HCT116 (cell line): Measurements from ENCODE around the gene DNHD1. TPM values are rescaled to one million over a fixed set of nuclear protein-coding genes. Genes with fewer than 3 reads are reported as not detected.

Source experiments
- ATAC-seq: fragments of 200-7000 bp; cut with Tn5 transposase; 2 replicates; pipeline ENCODE4 v1.9.1; 2020; ENCODE audit warnings: mild to moderate bottlenecking, moderate library complexity
- BruUV-seq: library from RNA; stranded (reverse); fragments of 400-500 nt; replicated peaks from 2 replicates; lab custom pipeline; 2021; lab: Mats Ljungman, UMichigan
- CTCF ChIA-PET: fragments of 300-600 bp; sonication (Branson Sonifier 250); formaldehyde crosslinking; loops from one replicate; lab custom pipeline; 2021; ENCODE audit warnings: antibody characterized with exemption; lab: Charles Lee
- POLR2A ChIA-PET: fragments of 300-600, 350-600 bp; sonication (Branson Sonifier 250); formaldehyde crosslinking; loops from one replicate; lab custom pipeline; 2021; ENCODE audit warnings: antibody characterized with exemption; lab: Charles Lee
- RAD21 ChIA-PET, 2 experiments: fragments of 300-600 bp; sonication (Branson Sonifier 250); formaldehyde crosslinking; loops; one replicate each; lab custom pipeline; 2023; ENCODE audit warnings: low total read pairs in 2 of 2; ENCODE audit not compliant: uncharacterized antibody in 2 of 2, unreplicated experiment in 2 of 2, low non-redundant PET in 1 of 2; lab: Charles Lee
- DNase-seq: peaks from one replicate; pipeline ENCODE4 v3.0.0-alpha.2; 2010; ENCODE audit warnings: low read depth, low spot score
- H2AFZ ChIP-seq: fragments of 200-600 bp; shearing (Covaris generic), sonication (generic); 2 replicates; pipeline ENCODE4 v1.6.1; 2017; ENCODE audit warnings: low read depth, mixed run types, mixed read lengths, antibody characterized with exemption, low read length; ENCODE audit not compliant: poor library complexity, severe bottlenecking
- H3K27ac ChIP-seq: 2 replicates; pipeline ENCODE4 v1.5.1; 2012; ENCODE audit warnings: low read depth, low read length
- H3K27me3 ChIP-seq: fragments of 200-600 bp; sonication (generic); 2 replicates; pipeline ENCODE4 v1.6.1; 2016; ENCODE audit warnings: mixed run types, low read length, mixed read lengths; ENCODE audit not compliant: insufficient read depth
- H3K36me3 ChIP-seq, 2 experiments: fragments of 200-500 bp in 1 of 2; fragments of 200-600 bp in 1 of 2; sonication (Bioruptor generic) in 1 of 2; sonication (generic) in 1 of 2; 2 replicates each; pipeline versions ENCODE4 v1.5.1 to v1.6.1; 2014 to 2016; ENCODE audit warnings: low read length in 2 of 2, inconsistent platforms in 1 of 2, mixed read lengths in 1 of 2, mixed run types in 1 of 2; ENCODE audit not compliant: insufficient read depth in 2 of 2, control insufficient read depth in 1 of 2
- H3K4me1 ChIP-seq, 2 experiments: fragments of 200-600 bp in 1 of 2; sonication (generic) in 1 of 2; 2 replicates each; pipeline versions ENCODE4 v1.5.1 to v1.6.1; 2012 to 2017; ENCODE audit warnings: low read length in 2 of 2, inconsistent platforms in 1 of 2, mild to moderate bottlenecking in 1 of 2, mixed read lengths in 1 of 2, mixed run types in 1 of 2, moderate library complexity in 1 of 2; ENCODE audit not compliant: insufficient read depth in 2 of 2, control insufficient read depth in 1 of 2
- H3K4me2 ChIP-seq: fragments of 200-600 bp; sonication (generic); 2 replicates; pipeline ENCODE4 v1.6.1; 2017; ENCODE audit warnings: mixed run types, low read length, mixed read lengths
- H3K4me3 ChIP-seq, 2 experiments: fragments of 200-600 bp in 1 of 2; sonication (generic) in 1 of 2; replicated peaks in 1 of 2; 2 replicates each; pipeline ENCODE4 v1.5.1; 2011 to 2016; ENCODE audit warnings: low read length in 2 of 2, control low read depth in 1 of 2, low read depth in 1 of 2, mild to moderate bottlenecking in 1 of 2, mixed read lengths in 1 of 2, mixed run types in 1 of 2
- H3K79me2 ChIP-seq: fragments of 200-600 bp; sonication (generic); 2 replicates; pipeline ENCODE4 v1.6.1; 2017; ENCODE audit warnings: mild to moderate bottlenecking, mixed run types, low read length, moderate library complexity, mixed read lengths; ENCODE audit not compliant: insufficient read depth
- H3K9ac ChIP-seq: fragments of 200-600 bp; sonication (generic); 2 replicates; pipeline ENCODE4 v1.6.1; 2016; ENCODE audit warnings: low read length, mixed read lengths
- H3K9me2 ChIP-seq: fragments of 200-600 bp; sonication (generic), shearing (Covaris generic); 2 replicates; pipeline ENCODE4 v1.6.1; 2017; ENCODE audit warnings: mixed run types, mild to moderate bottlenecking, moderate library complexity; ENCODE audit not compliant: insufficient read depth
- H3K9me3 ChIP-seq, 2 experiments: fragments of 200-500 bp in 1 of 2; fragments of 200-600 bp in 1 of 2; sonication (Bioruptor generic) in 1 of 2; sonication (generic) in 1 of 2; 2 replicates each; pipeline ENCODE4 v1.6.1; 2014 to 2017; ENCODE audit warnings: low read length in 2 of 2, mixed read lengths in 2 of 2, inconsistent platforms in 1 of 2, low read depth in 1 of 2, mild to moderate bottlenecking in 1 of 2, mixed run types in 1 of 2, moderate library complexity in 1 of 2; ENCODE audit not compliant: control insufficient read depth in 1 of 2, insufficient read depth in 1 of 2
- H4K20me1 ChIP-seq: fragments of 200-600 bp; sonication (generic), shearing (Covaris generic); 2 replicates; pipeline ENCODE4 v1.6.1; 2017; ENCODE audit warnings: mixed run types, mild to moderate bottlenecking, moderate library complexity; ENCODE audit not compliant: insufficient read depth
- ATF3 ChIP-seq: IDR thresholded peaks from 2 replicates; pipeline ENCODE4 v1.6.1; 2012
- CBX3 ChIP-seq: IDR thresholded peaks from 2 replicates; pipeline ENCODE4 v1.6.1; 2012; ENCODE audit warnings: low read depth
- CEBPB ChIP-seq: IDR thresholded peaks from 2 replicates; pipeline ENCODE4 v1.6.1; 2012; ENCODE audit warnings: low read depth
- CTCF ChIP-seq, 3 experiments: fragments of 200-600 bp in 1 of 3; sonication (generic) in 1 of 3; IDR thresholded peaks in 2 of 3; conservative IDR thresholded peaks in 1 of 3; 2 replicates each; pipeline ENCODE4 v1.5.1; 2012 to 2017; ENCODE audit warnings: low read depth in 2 of 3, low read length in 2 of 3, antibody characterized with exemption in 1 of 3, borderline replicate concordance in 1 of 3, control low read depth in 1 of 3, mild to moderate bottlenecking in 1 of 3, mixed read lengths in 1 of 3, mixed run types in 1 of 3, moderate library complexity in 1 of 3; ENCODE audit not compliant: insufficient read depth in 1 of 3
- EGR1 ChIP-seq: IDR thresholded peaks from 2 replicates; pipeline ENCODE4 v1.6.1; 2012; ENCODE audit warnings: low read depth
- EZH2 ChIP-seq: fragments of 200-600 bp; sonication (generic); IDR thresholded peaks from 2 replicates; pipeline ENCODE4 v1.6.1; 2017; ENCODE audit warnings: antibody characterized with exemption, mixed run types
- EZH2phosphoT487 ChIP-seq: fragments of 200-600 bp; IDR thresholded peaks from 2 replicates; pipeline ENCODE4 v1.6.1; 2018; ENCODE audit warnings: antibody characterized with exemption, borderline replicate concordance
- FOSL1 ChIP-seq: IDR thresholded peaks from 2 replicates; pipeline ENCODE4 v1.6.1; 2012; ENCODE audit warnings: low read depth
- JUND ChIP-seq: IDR thresholded peaks from 2 replicates; pipeline ENCODE4 v1.6.1; 2012
- MAX ChIP-seq: IDR thresholded peaks from 2 replicates; pipeline ENCODE4 v1.6.1; 2012
- POLR2A ChIP-seq: IDR thresholded peaks from 2 replicates; pipeline ENCODE4 v1.7.0; 2011; ENCODE audit warnings: borderline replicate concordance; ENCODE audit not compliant: insufficient read depth, insufficient read length; ENCODE audit errors: extremely low read depth
- POLR2AphosphoS5 ChIP-seq: IDR thresholded peaks from 2 replicates; pipeline ENCODE4 v1.6.1; 2011; ENCODE audit warnings: mild to moderate bottlenecking, low read depth, low read length, moderate library complexity
- SIN3A ChIP-seq: IDR thresholded peaks from 2 replicates; pipeline ENCODE4 v1.6.1; 2012; ENCODE audit warnings: low read depth
- SP1 ChIP-seq: IDR thresholded peaks from 2 replicates; pipeline ENCODE4 v1.6.1; 2012; ENCODE audit warnings: low read depth
- SRF ChIP-seq: IDR thresholded peaks from 2 replicates; pipeline ENCODE4 v1.6.1; 2012; ENCODE audit warnings: low read depth
- TCF7L2 ChIP-seq: IDR thresholded peaks from 2 replicates; pipeline ENCODE4 v1.7.0; 2011; ENCODE audit warnings: borderline replicate concordance, inconsistent platforms; ENCODE audit not compliant: insufficient read depth, insufficient read length; ENCODE audit errors: extremely low read depth
- ZBTB33 ChIP-seq: IDR thresholded peaks from 2 replicates; pipeline ENCODE4 v1.6.1; 2011; ENCODE audit warnings: mild to moderate bottlenecking, low read length, moderate library complexity; ENCODE audit not compliant: insufficient replicate concordance; ENCODE audit errors: extremely low read depth
- ZFX ChIP-seq: fragments of 450-650 bp; IDR thresholded peaks from 2 replicates; pipeline ENCODE4 v1.6.1; 2017
- ZNF274 ChIP-seq: fragments of 200-500 bp; sonication (Bioruptor generic); IDR thresholded peaks from 2 replicates; pipeline ENCODE4 v1.6.1; 2014; ENCODE audit warnings: mild to moderate bottlenecking, low read depth, low read length, inconsistent platforms
- intact Hi-C: fragments of 100-400 bp; cut with micrococcal nuclease; formaldehyde crosslinking; loops from 2 replicates; pipeline ENCODE4 v1.10.0; 2022
- total RNA-seq: library from RNA; stranded (reverse); gene quantifications from one replicate; pipeline ENCODE4 v1.2.1, GENCODE V29; 2021; ENCODE audit not compliant: unreplicated experiment

Gene DNHD1
- total RNA-seq, 1 experiment from 2014 or later, result 8.0 TPM

GRCh38 chr11:6498544-6498943 lies 1.5 kb downstream of the DNHD1 start:
- no peak overlapping the region for H3K4me3 ChIP-seq
- no peaks in the 10 kb centered on the region for H3K36me3 ChIP-seq
- ChIA-PET POLR2A (no interaction called here), RAD21 (no interaction called here), CTCF (interaction anchor here (1.8 kb wide), 1 partner anchor 119 kb away, joined by 5 read pairs; no protein-coding TSS in a partner anchor)
- no peaks in the 10 kb centered on the region for H4K20me1 ChIP-seq
- no peak for DNase-seq
- H3K4me1 ChIP-seq, result peaks cover 0 to 4% of the 10 kb centered on the region in 2 experiments; a peak in 1 of 4 replicates
- no TSS peak for BruUV-seq
- H3K79me2 ChIP-seq, result no peaks in the 10 kb centered on the region
- H3K4me2 ChIP-seq, result no peak overlapping the region
- no peak for ATAC-seq
- H3K9ac ChIP-seq, result no peak overlapping the region
- intact Hi-C loops, result no loop called here
- TF ChIP-seq MAX, result no peak
- no peak for TF ChIP-seq EGR1
- no peak for TF ChIP-seq SRF
- TF ChIP-seq SP1, result no peak
- no peak for TF ChIP-seq ZFX
- TF ChIP-seq EZH2phosphoT487, result no peak
- TF ChIP-seq SIN3A, result no peak
- TF ChIP-seq FOSL1, result no peak
- no peak for TF ChIP-seq POLR2AphosphoS5
- no peak for TF ChIP-seq EZH2
- TF ChIP-seq CBX3, result no peak
- no peak for TF ChIP-seq POLR2A
- H3K9me3 ChIP-seq, result no peaks in the 10 kb centered on the region
- no peaks in the 10 kb centered on the region for H3K9me2 ChIP-seq
- H3K27ac ChIP-seq, result no peak overlapping the region
- H2AFZ ChIP-seq, result no peak overlapping the region
- H3K27me3 ChIP-seq, result no peaks in the 10 kb centered on the region

GRCh38 chr11:6502382-6502781 lies 5.3 kb downstream of the DNHD1 start:
- DNase-seq (no peak), ATAC-seq (no peak)
- TF ChIP-seq ZNF274 (no peak), JUND (no peak), SRF (no peak), ZBTB33 (no peak), EZH2 (no peak), ATF3 (no peak), CEBPB (no peak), ZFX (no peak), TCF7L2 (no peak), EGR1 (no peak), SIN3A (no peak), CTCF (IDR thresholded peaks at IDR 0.05 in 2 of 3, conservative IDR thresholded peaks at IDR 0.05 in 1 of 3; ENCODE audit: borderline replicate concordance in 1 of 3, insufficient read depth in 1 of 3, low read depth in 2 of 3, low read length in 2 of 3) (no peak)

More at GRCh38 chr11:6502382-6502781, 5.3 kb downstream of the DNHD1 start:
- intact Hi-C loops, result no loop called here
- Histone ChIP-seq H2AFZ (no peak overlapping the region), H3K4me1 (peaks cover 0 to 10% of the 10 kb centered on the region in 2 experiments; a peak in 2 of 4 replicates), H3K36me3 (no peaks in the 10 kb centered on the region), H3K79me2 (no peaks in the 10 kb centered on the region), H3K4me2 (no peak overlapping the region), H3K27me3 (no peaks in the 10 kb centered on the region), H3K4me3 (no peak overlapping the region), H3K9me3 (no peaks in the 10 kb centered on the region), H3K27ac (no peak overlapping the region), H4K20me1 (no peaks in the 10 kb centered on the region), H3K9me2 (no peaks in the 10 kb centered on the region), H3K9ac (no peak overlapping the region)
- CTCF ChIA-PET, result interaction anchor here (1.2 kb wide), 1 partner anchor 123 kb away, joined by 6 read pairs; no protein-coding TSS in a partner anchor
- no TSS peak for BruUV-seq
- POLR2A ChIA-PET, result no interaction called here
- RAD21 ChIA-PET, result no interaction called here
